ENCODE measurements around the gene CPNE5. TPM values are rescaled to one million over a fixed set of nuclear protein-coding genes. Genes with fewer than 3 reads are reported as not detected.

CPNE5 gene
- total and polyA plus RNA-seq, 2 experiments from 2014 or later = 0.30 to 1.2 TPM

GRCh38 chr6:36837686-36838085, 1.6 kb downstream of the CPNE5 start:
- Histone ChIP-seq H3K27ac (no peak overlapping the region), H4K20me1 (ENCODE audit: insufficient read depth, poor library complexity, severe bottlenecking) (no peaks in the 10 kb centered on the region), H2AFZ (no peak overlapping the region), H3K4me2 (no peak overlapping the region), H3K4me1 (ENCODE audit: insufficient read depth) (peaks cover 14% of the 10 kb centered on the region), H3K79me2 (no peaks in the 10 kb centered on the region), H3K36me3 (replicated peaks; ENCODE audit: insufficient read depth, low read depth) (no peaks in the 10 kb centered on the region), H3K9me3 (ENCODE audit: low read depth) (no peaks in the 10 kb centered on the region), H3K4me3 (no peak overlapping the region), H3K27me3 (peaks cover 29% of the 10 kb centered on the region), H3K9me2 (replicated peaks; ENCODE audit: insufficient read depth) (no peaks in the 10 kb centered on the region)
- WGBS (ENCODE audit: low lambda C conversion rate, missing lambda C conversion rate) = 93% methylated on average over 6 of the region's 6 CpGs
- TF ChIP-seq EZH2phosphoT487 (IDR thresholded peaks at IDR 0.05; ENCODE audit: low read depth, severe bottlenecking, unreplicated experiment) = no peak
- TF ChIP-seq EZH2 (IDR thresholded peaks at IDR 0.05; ENCODE audit: borderline replicate concordance) = no peak
- TF ChIP-seq CTCF (IDR thresholded peaks at IDR 0.05; ENCODE audit: poor library complexity) = no peak
- no peak for DNase-seq (ENCODE audit: low spot score)

GRCh38 chr6:36837022-36837339, 2.3 kb downstream of the CPNE5 start:
- no peaks in the 10 kb centered on the region for H3K9me3 ChIP-seq (ENCODE audit: low read depth)
- no peaks in the 10 kb centered on the region for H3K9me2 ChIP-seq (replicated peaks; ENCODE audit: insufficient read depth)
- WGBS (ENCODE audit: low lambda C conversion rate, missing lambda C conversion rate) = 92% methylated on average over 2 of the region's 2 CpGs
- no peaks in the 10 kb centered on the region for H4K20me1 ChIP-seq (ENCODE audit: insufficient read depth, poor library complexity, severe bottlenecking)
- TF ChIP-seq EZH2 (IDR thresholded peaks at IDR 0.05; ENCODE audit: borderline replicate concordance) = no peak
- TF ChIP-seq CTCF (IDR thresholded peaks at IDR 0.05; ENCODE audit: poor library complexity) = no peak
- no peak for TF ChIP-seq EZH2phosphoT487 (IDR thresholded peaks at IDR 0.05; ENCODE audit: low read depth, severe bottlenecking, unreplicated experiment)
- H2AFZ ChIP-seq = no peak overlapping the region
- no peaks in the 10 kb centered on the region for H3K36me3 ChIP-seq (replicated peaks; ENCODE audit: insufficient read depth, low read depth)
- H3K27me3 ChIP-seq = peaks cover 29% of the 10 kb centered on the region
- H3K4me3 ChIP-seq = no peak overlapping the region
- H3K79me2 ChIP-seq = no peaks in the 10 kb centered on the region
- H3K4me2 ChIP-seq = no peak overlapping the region
- peaks cover 14% of the 10 kb centered on the region for H3K4me1 ChIP-seq (ENCODE audit: insufficient read depth)
- H3K27ac ChIP-seq = no peak overlapping the region
- no peak for DNase-seq (ENCODE audit: low spot score)

- no peaks in the 10 kb centered on the region for H3K36me3 ChIP-seq (replicated peaks; ENCODE audit: insufficient read depth, low read depth)
- peaks cover 29% of the 10 kb centered on the region for H3K27me3 ChIP-seq
- no peak overlapping the region for H3K4me3 ChIP-seq
- no peaks in the 10 kb centered on the region for H3K9me2 ChIP-seq (replicated peaks; ENCODE audit: insufficient read depth)
- no peaks in the 10 kb centered on the region for H3K9me3 ChIP-seq (ENCODE audit: low read depth)
- H3K4me1 ChIP-seq (ENCODE audit: insufficient read depth) = peaks cover 14% of the 10 kb centered on the region
- no peak overlapping the region for H3K27ac ChIP-seq
- no peak overlapping the region for H2AFZ ChIP-seq
- DNase-seq (ENCODE audit: low spot score) = no peak
- H3K79me2 ChIP-seq = no peaks in the 10 kb centered on the region
- TF ChIP-seq EZH2 (IDR thresholded peaks at IDR 0.05; ENCODE audit: borderline replicate concordance) (no peak), EZH2phosphoT487 (IDR thresholded peaks at IDR 0.05; ENCODE audit: low read depth, severe bottlenecking, unreplicated experiment) (no peak), CTCF (IDR thresholded peaks at IDR 0.05; ENCODE audit: poor library complexity) (no peak)
- WGBS (ENCODE audit: low lambda C conversion rate, missing lambda C conversion rate) = 85% methylated on average over 3 of the region's 3 CpGs
- H3K4me2 ChIP-seq = no peak overlapping the region
- no peaks in the 10 kb centered on the region for H4K20me1 ChIP-seq (ENCODE audit: insufficient read depth, poor library complexity, severe bottlenecking)
Observed at GRCh38 chr6:36836111-36837021, 2.9 kb downstream of the CPNE5 start.
